ENCODE results near the gene SLC9A4. TPM values are rescaled to one million over a fixed set of nuclear protein-coding genes. Genes with fewer than 3 reads are reported as not detected.

Gene SLC9A4
- 1 to 10 TPM in 3 of 8 experiments, under 1 TPM in 3, not detected in 2; 0.13 to 2.2 (median 1.2) TPM for total RNA-seq

GRCh38 chr2:102473020-102473419, at the start of gene SLC9A4:
Gene SLC9A4 (plus strand): TSS chr2:102473226. CDS start chr2:102473760, 534 bp downstream.
- Histone ChIP-seq H3K4me1 (replicated peaks in 1 of 2) (no peaks in the 10 kb centered on the region), H3K27ac (no peak within 1 kb of the TSS), H3K4me3 (no peak within 1 kb of the TSS)
- 0 to 20% (median 8%) methylated on average over 2 to 3 of the region's 3 CpGs; no CpG with 5 or more reads in 2 of the 10 experiments for WGBS, 10 experiments
- peak in 4 of 8 experiments; percentile 36 to 63 (median 48) for ATAC-seq (replicated peaks in 6 of 8)
- in situ Hi-C loops (cut with MboI; ENCODE audit: low pct_unique_long_range_greater_than_20kb in 2 of 9, low sequenced_read_pairs in 9 of 9, unreplicated experiment in 9 of 9): loop anchor here in 4 of 9 experiments (10.0 to 25.0 kb wide), 2 partner anchors 139 to 142 kb away; partner anchors contain the start of gene SLC9A2 (in 4 of the 4)

- H3K4me1 ChIP-seq (replicated peaks in 1 of 2): no peaks in the 10 kb centered on the region
- in situ Hi-C loops (cut with MboI; ENCODE audit: low pct_unique_long_range_greater_than_20kb in 2 of 9, low sequenced_read_pairs in 9 of 9, unreplicated experiment in 9 of 9): no loop called here
- H3K27ac ChIP-seq: no peak overlapping the region
- no peak overlapping the region for H3K4me3 ChIP-seq
- WGBS, 10 experiments: 0 to 100% (median 65%) methylated on average over 1 to 2 of the region's 2 CpGs; no CpG with 5 or more reads in 2 of the 10 experiments
- no peak for ATAC-seq (replicated peaks in 6 of 8)
Measured at GRCh38 chr2:102423368-102423767, 49.7 kb upstream of the SLC9A4 start.

GRCh38 chr2:102424754-102425153, 48.3 kb upstream of the SLC9A4 start:
- Histone ChIP-seq H3K4me1 (replicated peaks in 1 of 2) (no peaks in the 10 kb centered on the region), H3K4me3 (no peak overlapping the region), H3K27ac (no peak overlapping the region)
- in situ Hi-C loops (cut with MboI; ENCODE audit: low pct_unique_long_range_greater_than_20kb in 2 of 9, low sequenced_read_pairs in 9 of 9, unreplicated experiment in 9 of 9): loop anchor here in 3 of 9 experiments (25.0 kb wide), 3 partner anchors 162 to 537 kb away; no protein-coding TSS in a partner anchor
- ATAC-seq (replicated peaks in 6 of 8): no peak
- whole genome bisulfite sequencing, 10 experiments: 0 to 86% (median 59%) methylated on average over 1 to 3 of the region's 3 CpGs; no CpG with 5 or more reads in 2 of the 10 experiments

- Histone ChIP-seq H3K27ac (no peak overlapping the region), H3K4me1 (replicated peaks in 1 of 2) (no peaks in the 10 kb centered on the region), H3K4me3 (no peak overlapping the region)
- in situ Hi-C loops (cut with MboI; ENCODE audit: low pct_unique_long_range_greater_than_20kb in 2 of 9, low sequenced_read_pairs in 9 of 9, unreplicated experiment in 9 of 9): loop anchor here in 3 of 9 experiments (25.0 kb wide), 3 partner anchors 163 to 538 kb away; no protein-coding TSS in a partner anchor
- no peak for ATAC-seq (replicated peaks in 6 of 8)
- WGBS, 10 experiments: 38 to 100% (median 69%) methylated on average over 1 to 5 of the region's 5 CpGs; no CpG with 5 or more reads in 1 of the 10 experiments
Measured at GRCh38 chr2:102425441-102426132, 47.4 kb upstream of the SLC9A4 start.

GRCh38 chr2:102427249-102427648, 45.8 kb upstream of the SLC9A4 start:
- no peak overlapping the region for H3K27ac ChIP-seq
- H3K4me3 ChIP-seq: no peak overlapping the region
- H3K4me1 ChIP-seq (replicated peaks in 1 of 2): no peaks in the 10 kb centered on the region
- WGBS, 10 experiments: 0 to 57% (median 11%) methylated on average over 1 of the region's 1 CpG; no CpG with 5 or more reads in 3 of the 10 experiments
- no peak for ATAC-seq (replicated peaks in 6 of 8)
- in situ Hi-C loops (cut with MboI; ENCODE audit: low pct_unique_long_range_greater_than_20kb in 2 of 9, low sequenced_read_pairs in 9 of 9, unreplicated experiment in 9 of 9): loop anchor here in 3 of 9 experiments (25.0 kb wide), 3 partner anchors 165 to 540 kb away; no protein-coding TSS in a partner anchor

- WGBS, 10 experiments: 22 to 76% (median 63%) methylated on average over 1 to 2 of the region's 2 CpGs; no CpG with 5 or more reads in 2 of the 10 experiments
- in situ Hi-C loops (cut with MboI; ENCODE audit: low pct_unique_long_range_greater_than_20kb in 2 of 9, low sequenced_read_pairs in 9 of 9, unreplicated experiment in 9 of 9): loop anchor here in 3 of 9 experiments (25.0 kb wide), 3 partner anchors 166 to 541 kb away; no protein-coding TSS in a partner anchor
Measured at GRCh38 chr2:102428573-102428972, 44.5 kb upstream of the SLC9A4 start.

GRCh38 chr2:102432386-102432785, 40.6 kb upstream of the SLC9A4 start:
- 40 to 100% (median 80%) methylated on average over 1 of the region's 2 CpGs; no CpG with 5 or more reads in 4 of the 10 experiments for WGBS, 10 experiments
- in situ Hi-C loops (cut with MboI; ENCODE audit: low pct_unique_long_range_greater_than_20kb in 2 of 9, low sequenced_read_pairs in 9 of 9, unreplicated experiment in 9 of 9): loop anchor here in 3 of 9 experiments (25.0 kb wide), 3 partner anchors 170 to 545 kb away; no protein-coding TSS in a partner anchor
- ATAC-seq (replicated peaks in 6 of 8): no peak

More at GRCh38 chr2:102428573-102428972, 44.5 kb upstream of the SLC9A4 start:
- Histone ChIP-seq H3K4me3 (no peak overlapping the region), H3K4me1 (replicated peaks in 1 of 2) (no peaks in the 10 kb centered on the region), H3K27ac (no peak overlapping the region)
- ATAC-seq (replicated peaks in 6 of 8): no peak

GRCh38 chr2:102433973-102434654, 38.9 kb upstream of the SLC9A4 start:
- Histone ChIP-seq H3K4me1 (replicated peaks in 1 of 2) (no peaks in the 10 kb centered on the region), H3K27ac (no peak overlapping the region), H3K4me3 (no peak overlapping the region)
- no peak for ATAC-seq (replicated peaks in 6 of 8)
- in situ Hi-C loops (cut with MboI; ENCODE audit: low pct_unique_long_range_greater_than_20kb in 2 of 9, low sequenced_read_pairs in 9 of 9, unreplicated experiment in 9 of 9): loop anchor here in 3 of 9 experiments (25.0 kb wide), 3 partner anchors 172 to 547 kb away; no protein-coding TSS in a partner anchor
- 60 to 100% (median 79%) methylated on average over 1 to 4 of the region's 4 CpGs for WGBS, 10 experiments

More at GRCh38 chr2:102432386-102432785, 40.6 kb upstream of the SLC9A4 start:
- Histone ChIP-seq H3K27ac (no peak overlapping the region), H3K4me1 (replicated peaks in 1 of 2) (no peaks in the 10 kb centered on the region), H3K4me3 (no peak overlapping the region)

GRCh38 chr2:102434655-102435381, 38.2 kb upstream of the SLC9A4 start:
- in situ Hi-C loops (cut with MboI; ENCODE audit: low pct_unique_long_range_greater_than_20kb in 2 of 9, low sequenced_read_pairs in 9 of 9, unreplicated experiment in 9 of 9): loop anchor here in 3 of 9 experiments (25.0 kb wide), 3 partner anchors 173 to 548 kb away; no protein-coding TSS in a partner anchor
- Histone ChIP-seq H3K4me1 (replicated peaks in 1 of 2) (no peaks in the 10 kb centered on the region), H3K27ac (no peak overlapping the region), H3K4me3 (no peak overlapping the region)
- 61 to 100% (median 94%) methylated on average over 1 to 2 of the region's 2 CpGs; no CpG with 5 or more reads in 1 of the 10 experiments for WGBS, 10 experiments
- ATAC-seq (replicated peaks in 6 of 8): no peak

GRCh38 chr2:102435741-102436140, 37.3 kb upstream of the SLC9A4 start:
- WGBS, 10 experiments: 40 to 100% (median 91%) methylated on average over 1 to 2 of the region's 2 CpGs
- Histone ChIP-seq H3K27ac (no peak overlapping the region), H3K4me3 (no peak overlapping the region), H3K4me1 (replicated peaks in 1 of 2) (no peaks in the 10 kb centered on the region)
- in situ Hi-C loops (cut with MboI; ENCODE audit: low pct_unique_long_range_greater_than_20kb in 2 of 9, low sequenced_read_pairs in 9 of 9, unreplicated experiment in 9 of 9): loop anchor here in 3 of 9 experiments (25.0 kb wide), 3 partner anchors 173 to 548 kb away; no protein-coding TSS in a partner anchor
- no peak for ATAC-seq (replicated peaks in 6 of 8)

- H3K4me3 ChIP-seq: no peak overlapping the region
- H3K4me1 ChIP-seq (replicated peaks in 1 of 2): no peaks in the 10 kb centered on the region
- in situ Hi-C loops (cut with MboI; ENCODE audit: low pct_unique_long_range_greater_than_20kb in 2 of 9, low sequenced_read_pairs in 9 of 9, unreplicated experiment in 9 of 9): loop anchor here in 3 of 9 experiments (25.0 kb wide), 3 partner anchors 174 to 549 kb away; no protein-coding TSS in a partner anchor
- no peak for ATAC-seq (replicated peaks in 6 of 8)
- no peak overlapping the region for H3K27ac ChIP-seq
- WGBS, 10 experiments: 10 to 100% (median 67%) methylated on average over 1 to 2 of the region's 3 CpGs; no CpG with 5 or more reads in 1 of the 10 experiments
Measured at GRCh38 chr2:102436323-102436722, 36.7 kb upstream of the SLC9A4 start.

GRCh38 chr2:102437122-102437521, 35.9 kb upstream of the SLC9A4 start:
- ATAC-seq (replicated peaks in 6 of 8): no peak
- Histone ChIP-seq H3K27ac (no peak overlapping the region), H3K4me1 (replicated peaks in 1 of 2) (no peaks in the 10 kb centered on the region), H3K4me3 (no peak overlapping the region)
- WGBS, 10 experiments: 30 to 100% (median 77%) methylated on average over 2 to 4 of the region's 4 CpGs; no CpG with 5 or more reads in 2 of the 10 experiments
- in situ Hi-C loops (cut with MboI; ENCODE audit: low pct_unique_long_range_greater_than_20kb in 2 of 9, low sequenced_read_pairs in 9 of 9, unreplicated experiment in 9 of 9): loop anchor here in 3 of 9 experiments (25.0 kb wide), 3 partner anchors 175 to 550 kb away; no protein-coding TSS in a partner anchor

All from motor neuron (in vitro differentiated cells).